Endometrium (tissue), 2 donors: ENCODE results near the gene SWI5.

ENCODE experiments used
- FAIRE-seq: peaks from 2 replicates; lab custom pipeline; 2012; peaks lifted over from hg19 to GRCh38; lab: Jason Lieb, UNC
- donor health status: control.
- donor health status: control.

The SWI5 gene

DNA sequence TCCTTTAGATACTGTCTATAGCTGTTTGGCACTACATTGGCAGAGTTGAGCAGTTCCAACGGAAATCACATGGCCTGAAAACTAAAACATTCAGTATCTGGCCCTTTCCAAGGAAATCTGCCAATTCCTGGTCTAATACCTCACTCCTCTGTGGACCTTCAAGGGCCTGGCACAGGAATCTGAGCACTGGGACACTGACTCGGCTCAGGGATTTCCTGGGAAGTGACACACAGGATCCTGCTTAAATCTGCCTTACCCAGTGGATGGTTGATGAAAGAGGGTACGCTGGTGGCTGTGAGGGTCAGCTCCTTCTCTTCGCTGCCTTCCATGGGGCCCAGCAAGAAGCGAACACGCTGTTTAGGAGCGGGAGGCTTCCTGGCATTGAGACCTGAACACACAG, 45.3 kb downstream of the SWI5 start:
- FAIRE-seq = no peak

DNA sequence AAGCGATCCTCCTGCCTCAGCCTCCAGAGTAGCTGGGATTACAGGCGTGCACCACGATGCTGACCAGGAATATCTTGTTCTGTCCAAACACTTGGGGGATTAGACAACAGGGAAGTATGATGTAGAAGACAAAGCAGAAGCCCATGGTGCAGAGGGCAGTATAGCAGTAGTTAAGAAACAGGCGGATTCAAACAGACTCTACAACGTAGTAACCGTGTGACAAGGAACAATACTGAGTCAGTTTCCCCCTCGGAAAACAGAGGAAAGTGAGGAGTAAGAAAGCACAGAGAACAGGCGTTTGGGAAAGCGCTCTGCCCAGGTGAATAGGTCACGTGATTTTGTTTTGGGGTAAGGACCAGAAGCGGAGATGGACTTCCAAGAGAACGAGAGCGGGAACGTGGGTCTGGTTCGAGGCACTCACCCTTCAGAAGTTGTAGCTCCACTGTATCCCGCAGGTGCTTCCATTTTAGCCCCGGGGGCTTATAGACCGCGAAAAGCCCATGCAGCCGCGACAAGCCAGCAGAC, 45.9 kb downstream of the SWI5 start:
- no peak for FAIRE-seq

DNA sequence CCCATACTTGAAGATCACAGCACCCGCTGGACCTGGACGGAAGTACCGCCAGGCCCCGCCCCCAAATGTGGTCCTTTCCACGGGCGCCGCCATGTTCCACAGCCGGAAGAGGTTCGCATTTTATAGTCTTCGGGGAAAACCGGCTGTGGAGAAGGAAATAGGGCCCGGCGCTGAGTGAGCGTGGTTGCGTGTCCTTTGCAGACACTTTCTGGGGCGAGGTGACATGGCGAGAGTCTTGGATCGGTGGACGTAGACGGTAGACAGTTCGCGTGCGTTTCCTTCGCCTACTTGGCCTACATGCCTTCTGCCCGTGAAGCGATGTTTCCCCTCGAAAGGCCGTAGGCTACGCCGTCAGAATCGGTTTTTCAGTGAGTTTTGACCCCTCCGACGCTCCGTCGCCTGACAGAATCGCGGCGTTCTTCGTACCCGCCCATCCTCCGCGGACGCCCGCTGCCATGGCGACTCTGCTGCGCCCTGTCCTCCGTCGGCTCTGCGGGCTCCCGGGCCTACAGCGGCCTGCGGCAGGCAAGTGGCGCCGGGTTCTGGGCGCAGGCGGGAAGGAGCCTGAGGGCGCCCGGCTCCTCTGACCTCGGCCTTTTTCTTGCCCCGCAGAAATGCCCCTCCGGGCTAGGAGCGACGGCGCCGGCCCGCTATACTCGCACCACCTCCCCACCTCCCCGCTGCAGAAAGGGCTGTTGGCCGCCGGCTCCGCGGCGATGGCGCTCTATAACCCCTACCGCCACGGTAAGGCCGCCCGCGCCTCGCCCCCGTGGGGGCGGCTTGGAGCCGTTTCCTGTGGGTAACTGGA, 46.5 kb downstream of the SWI5 start, which contains the start of the genes COQ4 and TRUB2:
Gene COQ4, plus strand, starts transcription at position 436 of the 808 bp plus-strand sequence. Its CDS starts 20 bp downstream, at position 456.
Gene TRUB2, minus strand, starts transcription at position 44 of the 808 bp plus-strand sequence. Its CDS starts 39 bp downstream, at position 5.
- FAIRE-seq = no peak

DNA sequence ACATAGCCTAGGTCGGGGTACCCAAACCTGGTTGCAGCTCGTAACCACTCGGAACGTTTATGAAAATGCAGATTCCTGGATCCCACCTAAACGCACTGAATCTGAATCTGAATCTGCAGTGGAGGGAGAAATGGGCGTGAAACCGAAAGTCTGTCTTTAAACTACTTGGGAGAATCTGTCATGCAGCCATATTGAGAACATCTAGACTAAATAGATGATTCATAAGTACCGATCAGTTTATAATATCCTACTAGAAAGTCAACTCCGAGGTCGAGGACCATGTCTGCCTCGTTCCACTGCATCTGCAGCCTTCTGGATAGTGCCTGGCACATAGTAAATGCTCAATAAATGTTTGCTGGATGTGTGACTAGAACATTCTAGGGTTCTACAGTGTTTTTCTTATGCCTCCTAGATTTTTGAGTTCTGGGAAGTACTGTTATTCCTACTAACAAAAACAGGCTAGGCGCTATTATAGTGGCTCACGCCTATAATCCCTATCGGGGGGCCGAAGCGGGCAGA, 47.2 kb downstream of the SWI5 start:
- FAIRE-seq = no peak

DNA sequence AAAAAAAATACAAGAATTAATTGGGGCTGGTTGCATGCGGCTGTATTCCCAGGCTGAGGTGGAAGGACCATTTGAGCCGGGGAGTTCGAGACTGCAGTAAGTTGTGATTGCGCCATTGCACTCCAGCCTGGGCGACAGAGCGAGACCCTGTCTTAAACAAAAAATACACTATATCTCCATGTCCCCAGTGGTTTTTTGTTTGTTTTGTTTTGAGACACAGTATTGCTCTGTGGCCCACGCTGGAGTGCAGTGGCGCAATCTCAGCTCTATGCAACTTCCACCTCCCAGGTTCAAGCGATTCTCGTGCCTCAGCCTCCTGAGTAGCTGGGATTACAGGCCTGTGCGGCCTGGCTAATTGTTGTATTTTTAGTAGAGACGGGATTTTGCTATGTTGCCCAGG, 47.7 kb downstream of the SWI5 start:
- no peak for FAIRE-seq

DNA sequence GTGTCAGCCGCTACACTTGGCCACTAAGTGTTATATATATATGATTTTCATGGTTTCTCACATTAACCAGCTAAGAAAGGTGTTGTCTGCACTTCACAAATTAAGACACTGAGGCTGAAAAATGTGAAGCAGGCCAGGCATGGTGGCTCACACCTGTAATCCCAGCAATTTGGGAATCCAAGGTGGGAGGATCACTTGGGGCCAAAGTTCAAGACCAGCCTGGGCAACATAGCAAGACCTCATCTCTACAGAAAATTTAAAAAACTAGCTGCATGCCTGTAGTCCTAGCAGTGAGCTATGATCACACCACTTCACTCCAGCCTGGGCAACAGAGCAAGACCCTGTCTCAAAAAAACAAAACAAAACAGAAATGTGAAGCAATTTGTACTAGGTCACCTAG, 48.3 kb downstream of the SWI5 start:
- FAIRE-seq = no peak

DNA sequence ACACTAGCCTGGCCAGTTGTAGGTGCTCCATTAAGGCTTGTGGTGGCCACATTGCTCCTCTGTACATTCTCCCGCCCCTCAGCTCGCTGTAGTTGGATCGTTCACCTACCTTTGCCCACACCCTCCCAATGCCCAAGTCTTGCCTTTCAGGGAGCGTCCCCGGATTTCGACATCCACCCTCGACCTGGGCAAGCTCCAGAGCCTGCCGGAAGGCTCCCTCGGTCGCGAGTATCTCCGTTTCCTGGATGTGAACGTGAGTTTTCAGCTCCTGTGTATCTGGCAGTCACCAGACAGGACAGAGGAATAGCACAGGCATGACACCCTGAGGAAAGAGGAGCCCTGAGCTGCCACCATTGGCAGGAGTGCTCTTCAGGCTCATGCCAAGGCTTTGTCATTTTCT, 49.6 kb downstream of the SWI5 start:
- FAIRE-seq = no peak

DNA sequence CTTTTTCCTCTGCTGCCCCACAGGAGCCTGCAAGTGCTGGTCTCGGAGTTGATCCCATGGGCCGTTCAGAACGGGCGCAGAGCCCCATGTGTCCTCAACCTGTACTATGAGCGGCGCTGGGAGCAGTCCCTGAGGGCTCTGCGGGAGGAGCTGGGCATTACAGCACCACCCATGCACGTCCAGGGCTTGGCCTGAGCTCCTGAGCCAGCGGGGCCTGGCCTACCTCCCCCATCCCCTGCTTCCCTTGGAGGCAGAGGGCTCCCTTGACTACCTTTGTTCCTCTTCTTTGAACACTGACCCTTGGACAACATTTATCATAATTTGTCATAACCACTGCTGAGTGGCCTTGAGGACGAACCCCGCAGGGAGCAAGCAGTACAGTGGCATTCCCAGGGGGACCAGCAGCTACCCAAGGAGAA, 57.4 kb downstream of the SWI5 start:
- FAIRE-seq = no peak

DNA sequence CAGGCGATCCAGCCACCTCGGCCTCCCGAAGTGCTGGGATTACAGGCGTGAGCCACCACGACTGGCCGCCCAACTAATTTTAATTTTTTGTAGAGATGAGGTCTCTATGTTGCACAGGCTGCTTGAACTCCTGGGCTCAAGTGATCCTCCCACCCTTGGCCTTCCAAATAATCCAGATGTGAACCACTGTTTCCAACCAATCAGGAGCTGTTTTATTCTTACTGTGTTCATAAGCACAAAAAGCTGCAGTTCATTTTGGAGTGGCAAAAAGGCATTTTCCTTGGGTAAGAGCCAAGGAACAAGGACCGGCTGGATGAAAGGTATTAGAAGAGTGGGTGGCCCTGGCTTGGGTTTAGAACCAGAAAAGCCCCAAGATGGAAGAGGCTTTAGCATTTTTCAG, 59.1 kb downstream of the SWI5 start:
- FAIRE-seq = no peak

DNA sequence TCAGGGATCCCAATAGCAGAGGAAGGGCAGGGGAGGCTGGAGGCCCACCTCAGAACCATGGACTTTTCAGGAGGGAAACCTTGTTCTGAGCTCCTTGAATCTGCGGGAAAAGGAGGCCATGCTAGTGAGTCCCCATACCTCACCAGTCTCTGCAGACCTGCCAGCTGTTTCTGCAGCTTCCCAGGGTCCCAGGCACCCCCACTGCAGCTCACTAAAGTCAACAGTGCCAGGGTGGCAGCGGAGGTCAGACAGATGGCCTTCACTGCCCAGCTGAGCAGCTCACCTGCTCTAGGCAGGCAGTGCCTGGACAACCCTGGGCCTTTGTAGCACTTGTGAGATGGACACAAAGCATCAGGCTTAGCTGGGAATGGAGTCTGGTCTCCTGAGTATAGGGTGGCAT, 59.8 kb downstream of the SWI5 start:
- no peak for FAIRE-seq

DNA sequence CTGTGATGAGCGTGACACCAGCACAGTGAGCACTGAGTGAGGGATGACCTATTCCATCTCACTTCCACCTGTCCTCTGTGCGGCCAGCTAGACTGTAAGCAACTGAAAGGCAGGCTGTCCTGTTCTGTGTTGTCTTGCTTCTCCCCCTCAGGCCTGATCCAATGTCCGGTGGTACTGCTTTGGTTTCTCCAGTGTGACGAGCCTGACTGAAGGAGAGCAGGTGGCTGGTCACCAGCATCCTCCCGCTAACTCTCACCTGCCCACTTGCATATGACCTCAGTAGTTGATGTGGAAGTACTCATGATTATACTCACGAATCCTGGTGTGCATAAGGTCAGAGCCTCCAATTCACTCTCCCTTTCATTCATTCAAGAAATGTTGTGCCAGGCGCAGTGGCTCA, 61.9 kb downstream of the SWI5 start:
- FAIRE-seq = no peak
